H9 (cell line): ENCODE measurements around the gene CSRP1. TPM values are rescaled to one million over a fixed set of nuclear protein-coding genes. Genes with fewer than 3 reads are reported as not detected.

ENCODE experiments used
- DNase-seq: peaks from one replicate; pipeline ENCODE4 v3.0.0-alpha.2; 2017
- H2AFZ ChIP-seq: one replicate; pipeline ENCODE4 v1.6.1; 2013; ENCODE audit warnings: mild to moderate bottlenecking, low read length, control low read depth, moderate library complexity
- H2AK5ac ChIP-seq: 2 replicates; pipeline ENCODE4 v1.6.1; 2013; ENCODE audit warnings: low read length, control low read depth, mixed read lengths; ENCODE audit not compliant: insufficient read length
- H2BK120ac ChIP-seq: one replicate; pipeline ENCODE4 v1.6.1; 2013; ENCODE audit warnings: low read depth, mild to moderate bottlenecking, low read length, control low read depth, inconsistent platforms; ENCODE audit not compliant: poor library complexity, severe bottlenecking
- H2BK12ac ChIP-seq: 2 replicates; pipeline ENCODE4 v1.6.1; 2013; ENCODE audit warnings: low read length, control low read depth, mixed read lengths, low read depth; ENCODE audit not compliant: insufficient read length
- H2BK15ac ChIP-seq: 2 replicates; pipeline ENCODE4 v1.6.1; 2013; ENCODE audit warnings: low read depth, low read length, control low read depth
- H2BK20ac ChIP-seq: one replicate; pipeline ENCODE4 v1.6.1; 2013; ENCODE audit warnings: low read depth, mild to moderate bottlenecking, low read length, control low read depth, inconsistent platforms; ENCODE audit not compliant: poor library complexity, severe bottlenecking
- H2BK5ac ChIP-seq: 2 replicates; pipeline ENCODE4 v1.6.1; 2013; ENCODE audit warnings: low read length, control low read depth, mixed read lengths; ENCODE audit not compliant: insufficient read length
- H3K14ac ChIP-seq: 2 replicates; pipeline ENCODE4 v1.6.1; 2013; ENCODE audit warnings: low read length, control low read depth; ENCODE audit not compliant: insufficient read depth
- H3K18ac ChIP-seq: 2 replicates; pipeline ENCODE4 v1.6.1; 2013; ENCODE audit warnings: low read depth, mild to moderate bottlenecking, mixed read lengths, low read length, control low read depth; ENCODE audit not compliant: insufficient read length
- H3K23ac ChIP-seq: 2 replicates; pipeline ENCODE4 v1.6.1; 2013; ENCODE audit warnings: low read length, control low read depth, mixed read lengths, low read depth; ENCODE audit not compliant: insufficient read length
- H3K23me2 ChIP-seq: 2 replicates; pipeline ENCODE4 v1.6.1; 2013; ENCODE audit warnings: low read depth, mild to moderate bottlenecking, mixed read lengths, low read length, control low read depth; ENCODE audit not compliant: insufficient read length, poor library complexity, severe bottlenecking
- H3K27ac ChIP-seq: 2 replicates; pipeline ENCODE4 v1.5.1; 2013; ENCODE audit warnings: low read length, control low read depth, mixed read lengths, low read depth; ENCODE audit not compliant: insufficient read length
- H3K27me3 ChIP-seq: 2 replicates; pipeline ENCODE4 v1.6.1; 2013; ENCODE audit warnings: low read length, control low read depth, inconsistent platforms; ENCODE audit not compliant: insufficient read depth
- H3K4ac ChIP-seq: 2 replicates; pipeline ENCODE4 v1.6.1; 2013; ENCODE audit warnings: low read depth, mild to moderate bottlenecking, control low read depth, inconsistent platforms, low read length, moderate library complexity
- H3K4me1 ChIP-seq: 2 replicates; pipeline ENCODE4 v1.6.1; 2013; ENCODE audit warnings: low read length, control low read depth, inconsistent platforms; ENCODE audit not compliant: insufficient read depth
- H3K4me2 ChIP-seq: 2 replicates; pipeline ENCODE4 v1.6.1; 2013; ENCODE audit warnings: low read length, control low read depth, mixed read lengths; ENCODE audit not compliant: insufficient read length, insufficient read depth
- H3K56ac ChIP-seq: 2 replicates; pipeline ENCODE4 v1.6.1; 2013; ENCODE audit warnings: low read depth, mild to moderate bottlenecking, mixed read lengths, low read length, control low read depth; ENCODE audit not compliant: insufficient read length
- H3K79me1 ChIP-seq: 2 replicates; pipeline ENCODE4 v1.6.1; 2013; ENCODE audit warnings: low read depth, mild to moderate bottlenecking, moderate library complexity, low read length, control low read depth, inconsistent platforms; ENCODE audit not compliant: insufficient read depth, poor library complexity, severe bottlenecking
- H3K79me2 ChIP-seq: 2 replicates; pipeline ENCODE4 v1.6.1; 2013; ENCODE audit warnings: low read length, control low read depth, inconsistent platforms; ENCODE audit not compliant: insufficient read depth
- H3K9ac ChIP-seq: 2 replicates; pipeline ENCODE4 v1.6.1; 2013; ENCODE audit warnings: low read length, control low read depth, mixed read lengths; ENCODE audit not compliant: insufficient read length; ENCODE audit errors: extremely low read depth
- H3K9me3 ChIP-seq: one replicate; pipeline ENCODE4 v1.6.1; 2013; ENCODE audit warnings: low read depth, low read length, inconsistent platforms; ENCODE audit not compliant: control insufficient read depth
- H3T11ph ChIP-seq: one replicate; pipeline ENCODE4 v1.6.1; 2013; ENCODE audit warnings: mild to moderate bottlenecking, low read length, control low read depth, inconsistent platforms
- H4K20me1 ChIP-seq: one replicate; pipeline ENCODE4 v1.6.1; 2013; ENCODE audit not compliant: control insufficient read depth, insufficient read length, insufficient read depth
- H4K5ac ChIP-seq: 2 replicates; pipeline ENCODE4 v1.6.1; 2013; ENCODE audit warnings: low read depth, mild to moderate bottlenecking, mixed read lengths, low read length, control low read depth; ENCODE audit not compliant: insufficient read length
- H4K8ac ChIP-seq: replicated peaks from 2 replicates; pipeline ENCODE4 v1.6.1; 2013; ENCODE audit warnings: low read length, control low read depth, mixed read lengths, low read depth; ENCODE audit not compliant: insufficient read length
- H4K91ac ChIP-seq: 2 replicates; pipeline ENCODE4 v1.6.1; 2013; ENCODE audit warnings: low read depth, mild to moderate bottlenecking, moderate library complexity, mixed read lengths, low read length, control low read depth; ENCODE audit not compliant: insufficient read length
- H3K27ac Mint-ChIP-seq, 3 experiments: 2 replicates in 2 of 3; 3 replicates in 1 of 3; pipeline ENCODE4 v1.8.0; 2020 to 2021; ENCODE audit warnings: mixed read lengths in 3 of 3, mild to moderate bottlenecking in 1 of 3, moderate library complexity in 1 of 3
- H3K27me3 Mint-ChIP-seq: 2 replicates; pipeline ENCODE4 v1.8.0; 2021; ENCODE audit warnings: low read depth, mild to moderate bottlenecking, moderate library complexity, mixed read lengths
- H3K36me3 Mint-ChIP-seq, 3 experiments: 2 replicates in 2 of 3; 3 replicates in 1 of 3; pipeline ENCODE4 v1.8.0; 2020 to 2021; ENCODE audit warnings: low read depth in 3 of 3, mixed read lengths in 3 of 3; ENCODE audit not compliant: insufficient read depth in 1 of 3
- H3K4me1 Mint-ChIP-seq, 2 experiments: 2 replicates each; pipeline ENCODE4 v1.8.0; 2020; ENCODE audit warnings: mixed read lengths in 2 of 2
- H3K4me3 Mint-ChIP-seq, 2 experiments: 2 replicates in 1 of 2; 3 replicates in 1 of 2; pipeline ENCODE4 v1.8.0; 2020 to 2021; ENCODE audit warnings: mild to moderate bottlenecking in 2 of 2, mixed read lengths in 2 of 2, moderate library complexity in 1 of 2
- H3K9me3 Mint-ChIP-seq, 2 experiments: 2 replicates in 1 of 2; 3 replicates in 1 of 2; pipeline ENCODE4 v1.8.0; 2020; ENCODE audit warnings: mild to moderate bottlenecking in 2 of 2, mixed read lengths in 2 of 2, moderate library complexity in 1 of 2
- CTCF ChIP-seq: fragments of 200-600 bp; sonication (generic); conservative IDR thresholded peaks from 3 replicates; pipeline ENCODE4 v1.8.0; 2021; ENCODE audit warnings: antibody characterized with exemption, mild to moderate bottlenecking
- WGBS: extraction: QIAGEN DNeasy Blood & Tissue Kit; methylation state at CpG from one replicate; pipeline ENCODE4 v1.1.7; 2013; ENCODE audit warnings: missing lambda C conversion rate, low lambda C conversion rate, mixed read lengths; ENCODE audit not compliant: insufficient read length; ENCODE audit errors: extremely low coverage; 5-methylcytosine and 5-hydroxymethylcytosine counted together
- total RNA-seq: library from RNA; stranded (reverse); gene quantifications from 2 replicates; pipeline ENCODE4 v1.2.1, GENCODE V29; 2021

Gene CSRP1
- total RNA-seq, 1 experiment from 2014 or later: 0.44 TPM

- H2BK5ac ChIP-seq: no peak overlapping the region
- no peaks in the 10 kb centered on the region for H3K79me1 ChIP-seq
- H2BK120ac ChIP-seq: no peak overlapping the region
- H3K4ac ChIP-seq: no peak overlapping the region
- H4K20me1 ChIP-seq: no peaks in the 10 kb centered on the region
- H4K91ac ChIP-seq: no peak overlapping the region
- H3K36me3 Mint-ChIP-seq: no peaks in the 10 kb centered on the region
- no peak overlapping the region for H3K27ac ChIP-seq
- no peak overlapping the region; a peak in 2 of 5 replicates for H3K4me3 Mint-ChIP-seq
- no peak for DNase-seq
- no peak overlapping the region; a peak in 1 of 7 replicates for H3K27ac Mint-ChIP-seq
- no peak overlapping the region for H3T11ph ChIP-seq
- H2AFZ ChIP-seq: no peak overlapping the region
- H2AK5ac ChIP-seq: no peak overlapping the region
- no peaks in the 10 kb centered on the region for H3K79me2 ChIP-seq
- H3K9me3 Mint-ChIP-seq: no peaks in the 10 kb centered on the region; a peak in 1 of 5 replicates
- H3K23ac ChIP-seq: no peak overlapping the region
- no peak overlapping the region for H3K18ac ChIP-seq
- peaks cover 7% of the 10 kb centered on the region; the same call in 1 of the 2 replicates for H3K27me3 ChIP-seq
- no peak overlapping the region for H3K4me2 ChIP-seq
- H3K14ac ChIP-seq: no peak overlapping the region
- peaks cover 23% of the 10 kb centered on the region for H3K23me2 ChIP-seq
- peaks cover 17 to 36% of the 10 kb centered on the region in 2 experiments for H3K4me1 Mint-ChIP-seq
- WGBS: no CpG with 5 or more reads among the region's 2 CpGs
- H3K4me1 ChIP-seq: peaks cover 1% of the 10 kb centered on the region
- no peak for TF ChIP-seq CTCF
- H3K27me3 Mint-ChIP-seq: peaks cover 70% of the 10 kb centered on the region
- H3K9ac ChIP-seq: no peak overlapping the region
- H4K5ac ChIP-seq: no peak overlapping the region
- no peaks in the 10 kb centered on the region for H3K9me3 ChIP-seq
- no peak overlapping the region for H4K8ac ChIP-seq
- no peak overlapping the region for H2BK12ac ChIP-seq
- H3K56ac ChIP-seq: no peak overlapping the region
- H2BK20ac ChIP-seq: no peak overlapping the region
- no peak overlapping the region for H2BK15ac ChIP-seq
Observed at GRCh38 chr1:201537028-201537427, 30.1 kb upstream of the CSRP1 start.
